Dermis microvascular lymphatic vessel endothelial cell (primary cell): Measurements from ENCODE around the gene MRPL42. TPM values are rescaled to one million over a fixed set of nuclear protein-coding genes. Genes with fewer than 3 reads are reported as not detected.
"Not testable (repeated sequence)": the region's sequence is repeated elsewhere in the genome, so short reads cannot be mapped to it uniquely, and the experiment has no call there.

ENCODE experiments used
- DNase-seq, 2 donors: peaks; one replicate each; pipeline versions ENCODE4 v3.0.0 to v3.0.0-alpha.2; 2010; ENCODE audit warnings: low read depth in 2 of 2
- total RNA-seq: library from RNA; depleted of rRNA; stranded (reverse); fragments of >200 nt; gene quantifications from 2 replicates; pipeline ENCODE4 v1.2.1, GENCODE V29; 2014

MRPL42 gene
- total RNA-seq, 1 donor from 2014 or later: 63.3 TPM

DNA sequence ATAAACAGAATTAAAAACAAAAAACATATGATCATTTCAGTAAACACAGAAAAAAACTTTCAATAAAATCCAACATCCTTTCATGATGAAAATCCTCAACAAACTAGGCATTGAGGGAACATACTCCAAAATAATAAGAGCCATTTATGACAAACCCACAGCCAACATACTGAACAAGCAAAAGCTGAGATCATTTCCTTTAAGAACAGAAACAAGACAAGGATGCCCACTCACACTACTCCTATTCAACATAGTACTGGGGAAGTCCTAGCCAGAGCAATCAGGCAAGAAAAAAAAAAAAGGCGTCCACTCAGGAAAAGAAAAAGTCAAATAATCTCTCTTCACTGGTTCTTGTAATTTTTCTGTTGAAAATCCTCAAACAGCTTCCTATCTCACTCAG lies 30.1 kb downstream of the MRPL42 start:
- peak in 1 of 2 donors; percentile 8 for DNase-seq

DNA sequence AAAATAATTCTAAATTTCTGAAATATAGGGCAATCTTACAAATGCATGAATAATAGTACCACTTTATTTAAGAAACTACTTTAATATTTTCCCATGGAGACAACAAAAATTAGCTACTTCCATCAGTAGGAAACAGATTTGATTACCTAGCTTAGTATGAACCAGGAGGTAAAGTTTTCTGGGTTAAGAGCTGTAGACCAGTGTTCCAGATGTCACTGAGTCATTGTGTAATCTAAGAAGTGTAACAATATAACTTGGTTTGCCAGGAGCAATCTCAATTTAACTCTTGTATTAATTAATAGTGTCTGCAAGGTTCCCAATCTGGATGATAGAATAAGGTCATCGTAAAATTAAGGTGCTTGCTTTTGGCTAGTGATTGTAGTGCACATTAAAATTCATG lies 31.5 kb downstream of the MRPL42 start:
- not testable (repeated sequence) for DNase-seq

GRCh38 chr12:93500201-93500600 lies 32.9 kb downstream of the MRPL42 start:
- DNase-seq: no peak

GRCh38 chr12:93500667-93501066 lies 33.4 kb downstream of the MRPL42 start:
- no peak for DNase-seq

GRCh38 chr12:93502802-93503623 lies 35.7 kb downstream of the MRPL42 start:
- DNase-seq: peak; percentile 41 to 55

DNA sequence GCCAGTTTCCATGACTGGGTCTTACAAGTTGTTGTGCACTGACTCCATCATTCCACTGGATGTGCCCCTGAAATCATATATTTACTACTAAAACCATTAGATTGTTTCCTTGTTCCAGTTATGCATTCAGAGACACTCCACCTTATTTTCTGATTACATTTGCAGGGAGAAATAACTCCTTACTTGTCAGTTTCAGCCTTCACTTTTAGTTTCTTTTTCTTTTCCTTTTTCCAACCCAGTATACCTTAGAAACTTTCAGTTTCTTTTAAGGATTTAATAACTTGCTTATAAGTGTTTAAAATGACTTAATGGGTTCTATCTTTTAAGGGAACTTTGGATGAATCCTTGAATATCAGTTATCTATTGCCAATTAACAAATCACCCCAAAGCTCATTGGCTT lies 39.9 kb downstream of the MRPL42 start:
- no peak for DNase-seq

- no peak for DNase-seq
These were observed 42.2 kb downstream of the MRPL42 start for GRCh38 chr12:93509506-93509905.

- no peak for DNase-seq
These were observed 47.5 kb downstream of the MRPL42 start for GRCh38 chr12:93514853-93515252.

GRCh38 chr12:93518725-93519124 lies 51.4 kb downstream of the MRPL42 start:
- DNase-seq: no peak

- DNase-seq: no peak
These were observed 52.5 kb downstream of the MRPL42 start for GRCh38 chr12:93519859-93520258.

- no peak for DNase-seq
These were observed 53.1 kb downstream of the MRPL42 start for GRCh38 chr12:93520454-93520853.

DNA sequence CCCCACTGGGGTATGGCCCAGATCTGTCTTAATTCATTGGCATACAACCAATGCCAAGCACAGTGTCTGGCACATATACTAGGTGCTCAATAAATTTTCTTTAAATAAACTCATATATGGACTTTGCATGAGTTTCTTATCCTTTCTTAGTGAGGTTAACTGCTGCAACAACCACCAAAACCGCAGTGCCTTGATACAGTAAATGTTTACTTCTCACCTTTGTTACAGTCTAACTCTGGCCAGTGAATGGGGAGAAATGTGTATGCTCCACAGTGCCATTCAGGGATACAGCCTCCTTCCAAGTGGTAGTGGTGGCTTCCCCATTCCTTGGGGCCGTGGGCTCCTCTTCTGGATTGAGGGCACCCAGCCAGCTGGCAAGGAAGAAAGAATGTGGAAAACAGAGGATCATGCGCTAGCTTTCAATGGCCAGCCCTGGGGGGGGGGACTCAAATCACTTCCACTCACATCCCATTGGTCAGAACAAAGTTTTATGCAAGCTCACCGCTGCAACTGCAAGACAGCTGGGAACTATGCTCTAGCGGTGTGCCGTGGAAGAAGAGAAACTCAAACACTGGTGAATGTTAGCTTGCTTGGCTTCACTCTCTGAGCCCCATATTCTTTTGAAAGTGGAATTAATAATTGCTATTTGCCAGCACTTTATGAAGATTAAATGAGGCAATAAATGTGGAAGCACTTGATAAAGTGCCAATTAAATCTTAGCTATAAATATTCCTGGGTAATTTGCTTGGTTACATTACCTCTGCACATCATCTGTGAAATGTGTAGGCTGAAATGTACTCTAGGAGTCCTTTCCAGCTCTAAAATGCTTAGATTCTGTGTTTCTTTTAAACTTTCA lies 54.1 kb downstream of the MRPL42 start:
- DNase-seq: peak; percentile 2 to 18

DNA sequence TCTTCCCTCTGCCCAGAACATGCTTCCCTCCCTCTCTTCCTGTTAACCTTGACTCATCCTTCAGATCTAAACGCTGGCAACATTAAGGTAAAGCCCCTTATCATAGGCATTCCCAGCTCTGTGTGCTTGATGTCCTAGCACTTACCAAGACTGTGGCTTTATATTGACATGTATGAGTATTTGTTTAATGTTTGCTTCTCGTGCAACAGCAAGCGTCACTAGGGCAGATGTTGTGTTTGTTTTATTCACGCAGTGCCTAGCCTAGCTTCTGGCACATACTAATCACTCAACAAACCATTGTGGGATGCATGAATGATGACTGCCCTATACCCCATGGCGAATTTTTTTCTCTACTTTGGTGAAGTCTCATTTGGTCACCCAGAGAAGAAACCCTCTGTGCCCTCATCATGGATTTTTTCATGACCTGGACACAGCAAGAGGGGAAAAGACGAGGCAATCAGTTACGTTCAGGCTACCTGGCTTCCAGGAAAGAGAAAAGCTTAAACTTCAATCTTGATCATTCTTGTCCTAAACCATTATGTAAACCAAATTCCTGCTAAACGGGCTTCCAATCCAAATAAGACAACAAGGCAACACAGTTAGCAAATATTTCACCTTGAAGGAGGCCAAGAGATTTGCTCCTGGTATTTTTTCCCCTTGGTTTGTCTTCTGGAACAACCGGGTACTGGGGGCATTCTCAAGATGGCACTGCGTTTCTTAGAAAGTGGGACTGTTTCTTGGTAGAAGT lies 57.2 kb downstream of the MRPL42 start:
- no peak for DNase-seq

DNA sequence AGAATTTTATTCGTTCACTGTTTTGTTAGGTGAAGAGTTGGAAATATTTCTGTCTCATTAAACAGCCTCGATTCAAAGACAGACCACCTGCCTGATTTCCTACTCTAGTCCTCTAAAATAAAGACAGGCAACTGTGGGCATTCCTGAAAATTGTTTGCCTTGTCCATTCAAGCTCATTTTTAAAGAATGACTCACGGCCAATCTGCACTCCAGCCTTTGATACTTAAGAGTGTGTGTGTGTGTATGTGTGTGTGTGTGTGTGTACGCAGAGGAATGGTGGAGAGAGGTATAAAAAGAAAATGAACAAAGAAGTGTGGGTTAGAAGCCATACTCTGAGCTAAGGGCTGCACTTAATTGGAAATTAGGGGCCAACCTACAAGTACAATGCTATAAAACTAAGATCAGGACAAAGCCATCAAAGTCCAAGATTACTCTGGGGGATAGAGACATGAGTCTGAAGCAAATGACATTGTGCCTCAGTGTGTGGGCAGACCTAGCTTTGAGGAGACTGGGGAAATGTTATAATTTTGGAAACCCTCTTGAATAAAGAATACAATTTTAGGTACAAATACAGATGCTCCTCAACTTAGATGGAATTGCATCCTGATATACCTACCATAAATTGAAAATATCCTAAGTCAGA lies 59.6 kb downstream of the MRPL42 start:
- DNase-seq: peak in 1 of 2 donors; percentile 72

- peak; percentile 53 to 86 for DNase-seq
These were observed 63.0 kb downstream of the MRPL42 start for GRCh38 chr12:93530358-93530757.

DNA sequence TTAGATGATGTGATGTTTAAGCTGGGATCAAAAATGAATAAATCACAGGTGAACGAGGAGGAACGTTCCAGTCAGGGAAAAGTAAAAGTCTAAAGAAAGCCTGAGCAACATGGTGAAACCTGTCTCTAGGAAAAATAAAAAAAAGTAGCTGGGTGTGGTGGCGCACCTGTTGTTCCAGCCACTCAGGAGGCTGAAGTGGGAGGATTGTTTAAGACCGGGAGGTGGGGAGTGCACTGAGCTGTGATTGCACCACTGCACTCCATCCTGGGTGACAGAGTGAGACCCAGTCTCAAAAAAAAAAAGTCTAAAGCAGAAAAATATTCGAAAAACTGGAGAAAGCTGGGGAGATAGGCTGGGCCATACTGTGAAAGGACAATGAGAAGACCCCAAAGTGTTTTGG lies 66.0 kb downstream of the MRPL42 start:
- DNase-seq: no peak

GRCh38 chr12:93536111-93536765 lies 68.9 kb downstream of the MRPL42 start:
- no peak for DNase-seq

- no peak for DNase-seq
These were observed 69.6 kb downstream of the MRPL42 start for GRCh38 chr12:93536766-93537488.

DNA sequence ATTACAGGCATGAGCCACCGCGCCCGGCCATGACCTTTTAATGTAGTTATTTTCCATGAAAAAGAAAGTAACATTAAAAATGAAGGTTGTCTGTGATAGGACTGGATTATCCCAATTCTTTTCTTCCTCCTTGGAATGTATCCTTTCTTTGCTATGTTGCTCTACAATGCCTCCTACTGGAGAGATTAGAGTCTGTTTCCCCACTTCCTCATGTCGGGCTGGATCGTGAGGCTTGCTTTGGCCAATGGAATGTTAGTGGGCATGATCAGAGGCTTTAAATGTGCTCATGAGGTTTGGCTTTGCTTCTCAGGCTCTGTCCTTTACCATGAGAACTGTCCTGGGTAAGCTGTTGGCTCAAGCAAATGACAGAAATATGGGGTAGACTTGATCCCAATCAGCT lies 70.5 kb downstream of the MRPL42 start:
- no peak for DNase-seq

DNA sequence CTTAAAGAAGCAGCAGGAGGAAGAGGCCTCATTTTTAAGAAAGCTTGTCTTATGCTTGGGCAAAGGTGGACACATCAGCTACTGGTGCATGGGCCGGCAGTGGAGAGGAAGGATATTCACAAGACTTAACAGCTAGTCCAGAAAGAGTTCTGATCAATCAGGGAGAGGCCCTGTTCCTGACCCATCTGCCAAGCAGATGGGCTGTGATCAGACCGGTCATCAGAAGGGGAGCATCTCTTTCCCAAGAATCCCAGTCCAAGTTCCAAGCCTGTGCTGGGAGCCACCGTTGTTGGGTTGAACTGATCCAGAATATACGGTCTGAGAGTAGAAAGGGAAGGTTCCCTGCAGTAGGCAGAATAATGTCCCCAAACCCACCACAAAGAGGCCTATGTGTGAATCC lies 72.5 kb downstream of the MRPL42 start:
- no peak for DNase-seq
